Spleen (tissue), 11 donors: ENCODE measurements around the gene GLDN. TPM values are rescaled to one million over a fixed set of nuclear protein-coding genes. Genes with fewer than 3 reads are reported as not detected.
A peak's percentile ranks its signal among the peaks of the same experiment; 100 is the strongest.

Experiments
- DNase-seq: peaks from one replicate; pipeline ENCODE4 v3.0.0-alpha.2; 2020
- H3K27ac ChIP-seq, 8 donors: fragments of 200-600 bp; sonication (generic) in 7 of 8; 1 replicate in 4 of 8; 2 replicates in 4 of 8; pipeline versions ENCODE4 v1.5.0 to v1.8.0; 2016 to 2021; ENCODE audit warnings: inconsistent platforms in 4 of 8, mild to moderate bottlenecking in 4 of 8, moderate library complexity in 1 of 8
- H3K27me3 ChIP-seq, 7 donors: fragments of 200-600 bp; sonication (generic) in 6 of 7; replicated peaks in 1 of 7; 1 replicate in 4 of 7; 2 replicates in 3 of 7; pipeline versions ENCODE4 v1.5.0 to v1.8.0; 2016 to 2021; ENCODE audit warnings: inconsistent platforms in 3 of 7, mild to moderate bottlenecking in 1 of 7
- H3K36me3 ChIP-seq, 6 donors: fragments of 200-600 bp; sonication (generic) in 5 of 6; 1 replicate in 4 of 6; 2 replicates in 2 of 6; pipeline versions ENCODE4 v1.5.0 to v1.8.0; 2016 to 2021; ENCODE audit warnings: inconsistent platforms in 2 of 6
- H3K4me1 ChIP-seq, 6 donors: fragments of 200-600 bp; sonication (generic) in 5 of 6; 1 replicate in 3 of 6; 2 replicates in 3 of 6; pipeline versions ENCODE4 v1.5.0 to v1.8.0; 2016 to 2021; ENCODE audit warnings: inconsistent platforms in 3 of 6
- H3K4me3 ChIP-seq, 8 donors: fragments of 200-600 bp; sonication (generic) in 7 of 8; 1 replicate in 4 of 8; 2 replicates in 4 of 8; pipeline versions ENCODE4 v1.5.0 to v1.8.0; 2016 to 2021; ENCODE audit warnings: inconsistent platforms in 4 of 8, mild to moderate bottlenecking in 4 of 8, moderate library complexity in 2 of 8
- H3K9me3 ChIP-seq, 8 donors: fragments of 200-600 bp; sonication (generic) in 7 of 8; 1 replicate in 4 of 8; 2 replicates in 4 of 8; pipeline versions ENCODE4 v1.5.0 to v1.8.0; 2016 to 2021; ENCODE audit warnings: inconsistent platforms in 4 of 8
- CTCF ChIP-seq, 11 experiments: fragments of 200-600 bp in 7 of 11; fragments of 450-650 bp in 4 of 11; sonication (generic) in 4 of 11; IDR thresholded peaks in 8 of 11; conservative IDR thresholded peaks in 3 of 11; 1 replicate in 7 of 11; 2 replicates in 4 of 11; pipeline versions ENCODE4 v1.4.0 to v1.8.0; 2016 to 2021; ENCODE audit warnings: antibody characterized with exemption in 11 of 11, inconsistent platforms in 4 of 11, mild to moderate bottlenecking in 1 of 11
- POLR2A ChIP-seq, 3 donors: fragments of 450-650 bp; IDR thresholded peaks; one replicate each; pipeline ENCODE4 v1.5.1; 2017; ENCODE audit warnings: antibody characterized with exemption in 3 of 3, mild to moderate bottlenecking in 1 of 3
- POLR2AphosphoS5 ChIP-seq, 3 donors: sonication (generic); formaldehyde crosslinking; IDR thresholded peaks; one replicate each; pipeline ENCODE4 v1.5.1; 2017; ENCODE audit warnings: antibody characterized with exemption in 3 of 3
- WGBS, 5 donors: extraction: QIAGEN DNeasy Blood & Tissue Kit in 3 of 5; methylation state at CpG; one replicate each; pipeline versions ENCODE4 v1.1.5 to v1.1.7; 2013 to 2018; 5-methylcytosine and 5-hydroxymethylcytosine counted together
- intact Hi-C: fragments of 100-400 bp; cut with DNase I; formaldehyde crosslinking; loops from one replicate; pipeline ENCODE4 v1.15.0; 2023; ENCODE audit warnings: low total_unique reads
- polyA plus RNA-seq, 3 donors: library from polyadenylated mRNA; stranded (reverse); fragments of 200-250 nt; gene quantifications; one replicate each; pipeline ENCODE4 v1.2.1, GENCODE V29; 2013
- total RNA-seq, 7 donors: library from RNA; depleted of rRNA in 3 of 7; stranded (reverse); fragments of >200 nt in 3 of 7; fragmentation: NEBNext Ultra II Directional in 4 of 7; extraction: Animal tissue kit (Norgen Biotek cat#: 25700) in 4 of 7; gene quantifications; one replicate each; pipeline versions ENCODE4 v1.1.0 to v1.2.1, GENCODE V29; 2016 to 2021
- donor health status: healthy with polysubstance abuse.
- donor health status: DM: no; HTN: no; CAD: no; lungs with moderate emphysema.
- donor health status: DM: no; HTN: no; CAD: no.
- donor health status: Bipolar disorder and iron deficiency.
- donor health status: healthy.
- donor health status: DM: no; HTN: no; CAD: no.
- donor health status: DM: yes; HTN: yes; CAD: no.

The GLDN gene
- total and polyA plus RNA-seq, 10 donors: 0.94 to 18.2 (median 3.5) TPM

DNA sequence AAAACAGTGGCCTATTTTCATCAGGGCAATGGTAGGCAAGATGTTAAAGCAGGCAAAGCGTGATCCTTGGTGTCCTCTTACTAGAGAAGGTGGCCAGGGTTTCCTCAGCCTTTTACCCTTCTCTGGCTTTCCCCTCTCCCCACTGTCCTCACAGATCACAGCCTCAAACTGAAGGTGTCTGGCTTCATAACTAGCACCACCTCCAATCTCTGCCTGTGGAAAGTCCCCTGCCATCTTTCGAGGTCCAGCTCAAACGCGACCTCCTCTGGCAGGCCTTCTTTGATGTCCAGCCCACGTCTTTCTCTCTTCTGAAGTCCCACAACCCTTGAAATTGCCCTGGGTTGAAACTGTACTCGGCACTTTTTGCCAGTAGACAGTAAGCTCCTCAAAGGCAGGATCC lies 39.0 kb upstream of the GLDN start:
- Histone ChIP-seq H3K36me3 (no peaks in the 10 kb centered on the region), H3K4me3 (no peak overlapping the region), H3K9me3 (no peaks in the 10 kb centered on the region), H3K4me1 (peaks cover 0 to 24% (median 0%) of the 10 kb centered on the region in 6 donors), H3K27ac (no peak overlapping the region), H3K27me3 (peaks cover 0 to 5% (median 0%) of the 10 kb centered on the region in 7 donors)
- intact Hi-C loops: no loop called here
- 65 to 87% (median 82%) methylated on average over 6 of the region's 6 CpGs for WGBS, 5 donors
- TF ChIP-seq POLR2A (IDR thresholded peaks at IDR 0.05) (no peak), CTCF (IDR thresholded peaks at IDR 0.05 in 8 of 11, conservative IDR thresholded peaks at IDR 0.05 in 3 of 11) (no peak), POLR2AphosphoS5 (IDR thresholded peaks at IDR 0.05) (no peak)
- no peak for DNase-seq

GRCh38 chr15:51303462-51303980 lies 37.9 kb upstream of the GLDN start:
- intact Hi-C loops: no loop called here
- Histone ChIP-seq H3K27me3 (peaks cover 0 to 8% (median 0%) of the 10 kb centered on the region in 7 donors), H3K9me3 (no peaks in the 10 kb centered on the region), H3K4me1 (peaks cover 0 to 34% (median 4%) of the 10 kb centered on the region in 6 donors), H3K4me3 (no peak overlapping the region), H3K27ac (no peak overlapping the region), H3K36me3 (no peaks in the 10 kb centered on the region)
- 42 to 69% (median 61%) methylated on average over 2 of the region's 2 CpGs for WGBS, 5 donors
- DNase-seq: no peak
- TF ChIP-seq POLR2AphosphoS5 (IDR thresholded peaks at IDR 0.05) (no peak), POLR2A (IDR thresholded peaks at IDR 0.05) (no peak), CTCF (IDR thresholded peaks at IDR 0.05 in 8 of 11, conservative IDR thresholded peaks at IDR 0.05 in 3 of 11) (no peak)

- Histone ChIP-seq H3K27me3 (peaks cover 0 to 16% (median 0%) of the 10 kb centered on the region in 7 donors), H3K4me3 (no peak overlapping the region), H3K27ac (no peak overlapping the region), H3K36me3 (no peaks in the 10 kb centered on the region), H3K4me1 (peaks cover 0 to 39% (median 4%) of the 10 kb centered on the region in 6 donors), H3K9me3 (no peaks in the 10 kb centered on the region)
- TF ChIP-seq POLR2A (IDR thresholded peaks at IDR 0.05) (no peak), POLR2AphosphoS5 (IDR thresholded peaks at IDR 0.05) (no peak), CTCF (IDR thresholded peaks at IDR 0.05 in 8 of 11, conservative IDR thresholded peaks at IDR 0.05 in 3 of 11) (no peak)
- DNase-seq: no peak
- WGBS, 5 donors: 75 to 94% (median 82%) methylated on average over 3 of the region's 3 CpGs
- intact Hi-C loops: no loop called here
Measured at GRCh38 chr15:51307325-51307724, 34.1 kb upstream of the GLDN start.

GRCh38 chr15:51307811-51308210 lies 33.6 kb upstream of the GLDN start:
- 67 to 89% (median 73%) methylated on average over 3 of the region's 3 CpGs for WGBS, 5 donors
- Histone ChIP-seq H3K27me3 (peaks cover 0 to 20% (median 0%) of the 10 kb centered on the region in 7 donors), H3K4me3 (no peak overlapping the region), H3K9me3 (no peaks in the 10 kb centered on the region), H3K27ac (peak overlapping the region in 1 of 8 donors; percentile 11), H3K4me1 (peaks cover 0 to 39% (median 4%) of the 10 kb centered on the region in 6 donors), H3K36me3 (no peaks in the 10 kb centered on the region)
- intact Hi-C loops: no loop called here
- TF ChIP-seq POLR2A (IDR thresholded peaks at IDR 0.05) (no peak), CTCF (IDR thresholded peaks at IDR 0.05 in 8 of 11, conservative IDR thresholded peaks at IDR 0.05 in 3 of 11) (no peak), POLR2AphosphoS5 (IDR thresholded peaks at IDR 0.05) (no peak)
- DNase-seq: no peak
